CD14-positive monocyte (primary cell): ENCODE measurements around the gene GYG2. TPM values are rescaled to one million over a fixed set of nuclear protein-coding genes. Genes with fewer than 3 reads are reported as not detected.
A peak's percentile ranks its signal among the peaks of the same experiment; 100 is the strongest.
"Not testable (repeated sequence)": the region's sequence is repeated elsewhere in the genome, so short reads cannot be mapped to it uniquely, and the experiment has no call there.

Experiments used
- DNase-seq, 3 donors: peaks; one replicate each; pipeline ENCODE4 v3.0.0-alpha.2; 2011 to 2022
- H2AFZ ChIP-seq: 2 replicates; pipeline ENCODE4 v1.6.0; 2012; ENCODE audit warnings: mild to moderate bottlenecking, low read depth, low read length, inconsistent platforms; ENCODE audit not compliant: insufficient read depth, poor library complexity, severe bottlenecking
- H3K27ac ChIP-seq, 2 donors: 1 replicate in 1 of 2; 2 replicates in 1 of 2; pipeline ENCODE4 v1.5.1; 2012 to 2013; ENCODE audit warnings: low read length in 2 of 2, control low read depth in 1 of 2, inconsistent platforms in 1 of 2, low read depth in 1 of 2, mild to moderate bottlenecking in 1 of 2
- H3K27me3 ChIP-seq, 2 donors: one replicate each; pipeline versions ENCODE4 v1.6.0 to v1.6.1; 2011 to 2013; ENCODE audit warnings: low read length in 2 of 2; ENCODE audit not compliant: control insufficient read depth in 2 of 2, insufficient read depth in 2 of 2
- H3K36me3 ChIP-seq, 2 donors: replicated peaks in 1 of 2; 1 replicate in 1 of 2; 2 replicates in 1 of 2; pipeline versions ENCODE4 v1.5.1 to v1.6.1; 2012 to 2013; ENCODE audit warnings: low read length in 2 of 2, control low read depth in 1 of 2, inconsistent platforms in 1 of 2, mild to moderate bottlenecking in 1 of 2; ENCODE audit not compliant: insufficient read depth in 2 of 2, control insufficient read depth in 1 of 2
- H3K4me1 ChIP-seq, 2 donors: 1 replicate in 1 of 2; 2 replicates in 1 of 2; pipeline versions ENCODE4 v1.5.1 to v1.6.1; 2012 to 2013; ENCODE audit warnings: low read length in 2 of 2, control low read depth in 1 of 2, inconsistent platforms in 1 of 2, mild to moderate bottlenecking in 1 of 2, moderate library complexity in 1 of 2; ENCODE audit not compliant: insufficient read depth in 2 of 2, control insufficient read depth in 1 of 2
- H3K4me2 ChIP-seq: replicated peaks from 2 replicates; pipeline ENCODE3; 2012; ENCODE audit warnings: low read length, moderate library complexity, mild to moderate bottlenecking; ENCODE audit not compliant: poor library complexity, severe bottlenecking; ENCODE audit errors: extremely low read depth
- H3K4me3 ChIP-seq, 3 experiments: fragments of 200-600 bp in 1 of 3; sonication (generic) in 1 of 3; replicated peaks in 1 of 3; 1 replicate in 2 of 3; 2 replicates in 1 of 3; pipeline ENCODE4 v1.5.1; 2011 to 2013; ENCODE audit warnings: low read length in 3 of 3, mild to moderate bottlenecking in 3 of 3, control low read depth in 2 of 3, low read depth in 2 of 3, inconsistent platforms in 1 of 3, moderate library complexity in 1 of 3
- H3K79me2 ChIP-seq: 2 replicates; pipeline ENCODE4 v1.6.0; 2012; ENCODE audit warnings: mild to moderate bottlenecking, control low read depth, inconsistent platforms, low read length, moderate library complexity; ENCODE audit not compliant: insufficient read depth
- H3K9ac ChIP-seq: 2 replicates; pipeline ENCODE4 v1.6.0; 2017; ENCODE audit warnings: low read length, mild to moderate bottlenecking; ENCODE audit not compliant: insufficient read depth, poor library complexity, severe bottlenecking
- H3K9me3 ChIP-seq, 2 donors: replicated peaks in 1 of 2; 1 replicate in 1 of 2; 2 replicates in 1 of 2; pipeline versions ENCODE4 v1.5.1 to v1.6.1; 2012 to 2013; ENCODE audit warnings: low read length in 2 of 2, control low read depth in 1 of 2; ENCODE audit not compliant: control insufficient read depth in 1 of 2, insufficient read depth in 1 of 2
- H4K20me1 ChIP-seq: 2 replicates; pipeline ENCODE4 v1.6.0; 2012; ENCODE audit warnings: mild to moderate bottlenecking, low read length, control low read depth, moderate library complexity; ENCODE audit not compliant: insufficient read depth
- H3K27ac Mint-ChIP-seq, 7 donors: one replicate each; pipeline ENCODE4 v1.8.0; 2020; ENCODE audit warnings: mild to moderate bottlenecking in 7 of 7, mixed read lengths in 7 of 7, moderate library complexity in 6 of 7, inconsistent platforms in 2 of 7
- H3K27me3 Mint-ChIP-seq, 3 donors: one replicate each; pipeline ENCODE4 v1.8.0; 2021 to 2022; ENCODE audit warnings: low read depth in 3 of 3, mild to moderate bottlenecking in 3 of 3, mixed read lengths in 3 of 3, moderate library complexity in 3 of 3, inconsistent platforms in 1 of 3
- H3K36me3 Mint-ChIP-seq, 2 donors: one replicate each; pipeline ENCODE4 v1.8.0; 2020; ENCODE audit warnings: mixed read lengths in 2 of 2, inconsistent platforms in 1 of 2, mild to moderate bottlenecking in 1 of 2
- H3K4me1 Mint-ChIP-seq: one replicate; pipeline ENCODE4 v1.8.0; 2020; ENCODE audit warnings: mild to moderate bottlenecking, mixed read lengths
- H3K4me3 Mint-ChIP-seq, 2 donors: one replicate each; pipeline ENCODE4 v1.8.0; 2020; ENCODE audit warnings: mild to moderate bottlenecking in 2 of 2, mixed read lengths in 2 of 2, moderate library complexity in 1 of 2
- H3K9me3 Mint-ChIP-seq, 7 donors: one replicate each; pipeline ENCODE4 v1.8.0; 2020 to 2022; ENCODE audit warnings: mixed read lengths in 7 of 7, mild to moderate bottlenecking in 6 of 7, moderate library complexity in 6 of 7, inconsistent platforms in 2 of 7
- WGBS: methylation state at CpG from one replicate; pipeline ENCODE4 v1.1.5; 2013; ENCODE audit warnings: missing lambda C conversion rate; ENCODE audit not compliant: insufficient coverage; 5-methylcytosine and 5-hydroxymethylcytosine counted together
- intact Hi-C, 2 donors: fragments of 100-400 bp; cut with micrococcal nuclease; formaldehyde crosslinking; loops; one replicate each; pipeline versions ENCODE4 v1.15.0 to v1.15.1; 2023
- polyA plus RNA-seq, 3 donors: library from polyadenylated mRNA; depleted of rRNA in 1 of 3; unstranded in 2 of 3; stranded (reverse) in 1 of 3; fragments of 300-500 nt in 2 of 3; fragments of >200 nt in 1 of 3; fragmentation: Illumina TruSeq in 2 of 3; gene quantifications; 1 replicate in 2 of 3; 2 replicates in 1 of 3; pipeline ENCODE4 v1.2.3, GENCODE V29; 2012 to 2021
- TF ChIP-seq, protein P1 (sequence below): fragments of 200-600 bp; IDR thresholded peaks from one replicate; pipeline ENCODE4 v1.8.0; 2022; ENCODE audit warnings: antibody characterized with exemption, mild to moderate bottlenecking

The GYG2 gene
- polyA plus RNA-seq, 3 donors, result not detected

DNA sequence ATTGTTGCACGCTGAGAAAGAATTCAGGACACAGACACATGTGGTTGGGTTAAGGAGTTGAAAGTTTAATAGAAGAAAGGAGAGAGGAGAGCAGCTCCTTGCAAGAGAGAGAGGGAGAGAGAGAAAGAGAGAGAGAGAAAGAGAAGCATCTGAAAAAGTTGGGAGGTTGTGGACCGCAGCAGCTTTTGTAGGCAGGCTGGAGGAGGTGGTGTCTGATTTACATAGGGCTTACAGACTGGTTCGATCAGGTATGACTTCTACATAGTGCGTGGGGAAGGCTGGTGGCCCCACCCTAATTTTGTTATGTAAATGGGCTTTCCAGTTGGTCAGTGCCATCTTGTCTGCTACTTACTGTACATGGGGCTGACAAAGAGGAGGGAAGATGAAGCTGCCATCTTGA lies 27.5 kb upstream of the GYG2 start:
- Histone ChIP-seq H3K4me3 (no peak overlapping the region), H4K20me1 (no peaks in the 10 kb centered on the region), H2AFZ (no peak overlapping the region), H3K27me3 (no peaks in the 10 kb centered on the region), H3K27ac (no peak overlapping the region), H3K9ac (no peak overlapping the region), H3K4me2 (no peak overlapping the region), H3K9me3 (no peaks in the 10 kb centered on the region), H3K36me3 (no peaks in the 10 kb centered on the region), H3K79me2 (no peaks in the 10 kb centered on the region), H3K4me1 (no peaks in the 10 kb centered on the region)
- 100% methylated on average over 3 of the region's 4 CpGs for WGBS
- intact Hi-C loops, result no loop called here
- TF ChIP-seq, protein P1, sequence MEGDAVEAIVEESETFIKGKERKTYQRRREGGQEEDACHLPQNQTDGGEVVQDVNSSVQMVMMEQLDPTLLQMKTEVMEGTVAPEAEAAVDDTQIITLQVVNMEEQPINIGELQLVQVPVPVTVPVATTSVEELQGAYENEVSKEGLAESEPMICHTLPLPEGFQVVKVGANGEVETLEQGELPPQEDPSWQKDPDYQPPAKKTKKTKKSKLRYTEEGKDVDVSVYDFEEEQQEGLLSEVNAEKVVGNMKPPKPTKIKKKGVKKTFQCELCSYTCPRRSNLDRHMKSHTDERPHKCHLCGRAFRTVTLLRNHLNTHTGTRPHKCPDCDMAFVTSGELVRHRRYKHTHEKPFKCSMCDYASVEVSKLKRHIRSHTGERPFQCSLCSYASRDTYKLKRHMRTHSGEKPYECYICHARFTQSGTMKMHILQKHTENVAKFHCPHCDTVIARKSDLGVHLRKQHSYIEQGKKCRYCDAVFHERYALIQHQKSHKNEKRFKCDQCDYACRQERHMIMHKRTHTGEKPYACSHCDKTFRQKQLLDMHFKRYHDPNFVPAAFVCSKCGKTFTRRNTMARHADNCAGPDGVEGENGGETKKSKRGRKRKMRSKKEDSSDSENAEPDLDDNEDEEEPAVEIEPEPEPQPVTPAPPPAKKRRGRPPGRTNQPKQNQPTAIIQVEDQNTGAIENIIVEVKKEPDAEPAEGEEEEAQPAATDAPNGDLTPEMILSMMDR, result no peak
- Mint-ChIP-seq H3K36me3 (no peaks in the 10 kb centered on the region), H3K4me3 (no peak overlapping the region), H3K4me1 (peaks cover 3% of the 10 kb centered on the region), H3K27ac (no peak overlapping the region), H3K9me3 (peaks cover 0 to 2% (median 0%) of the 10 kb centered on the region in 7 donors), H3K27me3 (peaks cover 3 to 17% (median 6%) of the 10 kb centered on the region in 3 donors)
- DNase-seq, result no peak

GRCh38 chrX:2802376-2803090 lies 26.2 kb upstream of the GYG2 start:
- H3K4me3 Mint-ChIP-seq, H3K27me3 ChIP-seq, H2AFZ ChIP-seq, H3K9me3 ChIP-seq, H3K4me3 ChIP-seq, H3K27ac Mint-ChIP-seq, H3K9me3 Mint-ChIP-seq, H3K9ac ChIP-seq, intact Hi-C loops, H3K4me1 ChIP-seq, H4K20me1 ChIP-seq, H3K4me2 ChIP-seq, H3K79me2 ChIP-seq, H3K36me3 ChIP-seq, H3K36me3 Mint-ChIP-seq, H3K4me1 Mint-ChIP-seq, DNase-seq, H3K27ac ChIP-seq: not testable (repeated sequence)
- H3K27me3 Mint-ChIP-seq, result peaks cover 3 to 13% (median 5%) of the 10 kb centered on the region in 3 donors
- WGBS, result no CpG with 5 or more reads among the region's 18 CpGs

GRCh38 chrX:2803486-2803885 lies 25.2 kb upstream of the GYG2 start:
- no CpG with 5 or more reads among the region's 8 CpGs for WGBS
- H3K4me2 ChIP-seq, intact Hi-C loops, DNase-seq, H3K4me3 Mint-ChIP-seq, H3K36me3 Mint-ChIP-seq, H3K9ac ChIP-seq, H3K27ac Mint-ChIP-seq, H3K36me3 ChIP-seq, H3K9me3 ChIP-seq, H3K4me1 ChIP-seq, H3K79me2 ChIP-seq, H4K20me1 ChIP-seq, H3K27ac ChIP-seq, H2AFZ ChIP-seq, H3K9me3 Mint-ChIP-seq, H3K4me1 Mint-ChIP-seq, H3K4me3 ChIP-seq, H3K27me3 ChIP-seq: not testable (repeated sequence)
- peaks cover 3 to 12% (median 5%) of the 10 kb centered on the region in 3 donors for H3K27me3 Mint-ChIP-seq

GRCh38 chrX:2804106-2804843 lies 24.5 kb upstream of the GYG2 start:
- H3K4me3 Mint-ChIP-seq, H3K9ac ChIP-seq, intact Hi-C loops, H3K79me2 ChIP-seq, H3K4me3 ChIP-seq, H3K4me1 Mint-ChIP-seq, H3K36me3 Mint-ChIP-seq, DNase-seq, H3K36me3 ChIP-seq, H3K4me1 ChIP-seq, H4K20me1 ChIP-seq, H3K4me2 ChIP-seq, H3K27me3 ChIP-seq, H3K9me3 ChIP-seq, H2AFZ ChIP-seq, H3K9me3 Mint-ChIP-seq, H3K27ac ChIP-seq: not testable (repeated sequence)
- Mint-ChIP-seq H3K27ac (peak overlapping the region in 1 of 7 donors; percentile 49), H3K27me3 (peaks cover 3 to 13% (median 5%) of the 10 kb centered on the region in 3 donors)
- WGBS, result 100% methylated on average over 3 of the region's 18 CpGs
